GM12872 (cell line): ENCODE data around the gene OCEL1.
A peak's percentile ranks its signal among the peaks of the same experiment; 100 is the strongest.

ENCODE experiments used
- CTCF ChIP-seq: IDR thresholded peaks from 3 replicates; pipeline ENCODE4 v1.5.1; 2011; ENCODE audit warnings: low read depth, mild to moderate bottlenecking, low read length, moderate library complexity; ENCODE audit not compliant: insufficient read depth

Gene OCEL1

GRCh38 chr19:17227798-17228367, 1.9 kb downstream of the OCEL1 start:
- no peak for TF ChIP-seq CTCF

- TF ChIP-seq CTCF = no peak
Observed at GRCh38 chr19:17229890-17230289, 3.9 kb downstream of the OCEL1 start.

GRCh38 chr19:17232258-17232657, 6.2 kb downstream of the OCEL1 start:
- TF ChIP-seq CTCF = no peak

GRCh38 chr19:17234911-17235299, 8.9 kb downstream of the OCEL1 start:
- no peak for TF ChIP-seq CTCF

GRCh38 chr19:17235300-17235970, 9.4 kb downstream of the OCEL1 start:
- peak; percentile 70 for TF ChIP-seq CTCF

GRCh38 chr19:17235971-17236777, 10.1 kb downstream of the OCEL1 start:
- TF ChIP-seq CTCF = no peak

GRCh38 chr19:17236811-17237543, 11.0 kb downstream of the OCEL1 start:
- TF ChIP-seq CTCF = no peak
